HG03571 (cell line): ENCODE results near the gene RBM17.
"Not testable (repeated sequence)": the region's sequence is repeated elsewhere in the genome, so short reads cannot be mapped to it uniquely, and the experiment has no call there.

ENCODE experiments used
- ATAC-seq: cut with Tn5 transposase; IDR thresholded peaks from one replicate; pipeline ENCODE4 v1.9.1; 2021; ENCODE audit not compliant: unreplicated experiment

The RBM17 gene, protein sequence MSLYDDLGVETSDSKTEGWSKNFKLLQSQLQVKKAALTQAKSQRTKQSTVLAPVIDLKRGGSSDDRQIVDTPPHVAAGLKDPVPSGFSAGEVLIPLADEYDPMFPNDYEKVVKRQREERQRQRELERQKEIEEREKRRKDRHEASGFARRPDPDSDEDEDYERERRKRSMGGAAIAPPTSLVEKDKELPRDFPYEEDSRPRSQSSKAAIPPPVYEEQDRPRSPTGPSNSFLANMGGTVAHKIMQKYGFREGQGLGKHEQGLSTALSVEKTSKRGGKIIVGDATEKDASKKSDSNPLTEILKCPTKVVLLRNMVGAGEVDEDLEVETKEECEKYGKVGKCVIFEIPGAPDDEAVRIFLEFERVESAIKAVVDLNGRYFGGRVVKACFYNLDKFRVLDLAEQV

DNA sequence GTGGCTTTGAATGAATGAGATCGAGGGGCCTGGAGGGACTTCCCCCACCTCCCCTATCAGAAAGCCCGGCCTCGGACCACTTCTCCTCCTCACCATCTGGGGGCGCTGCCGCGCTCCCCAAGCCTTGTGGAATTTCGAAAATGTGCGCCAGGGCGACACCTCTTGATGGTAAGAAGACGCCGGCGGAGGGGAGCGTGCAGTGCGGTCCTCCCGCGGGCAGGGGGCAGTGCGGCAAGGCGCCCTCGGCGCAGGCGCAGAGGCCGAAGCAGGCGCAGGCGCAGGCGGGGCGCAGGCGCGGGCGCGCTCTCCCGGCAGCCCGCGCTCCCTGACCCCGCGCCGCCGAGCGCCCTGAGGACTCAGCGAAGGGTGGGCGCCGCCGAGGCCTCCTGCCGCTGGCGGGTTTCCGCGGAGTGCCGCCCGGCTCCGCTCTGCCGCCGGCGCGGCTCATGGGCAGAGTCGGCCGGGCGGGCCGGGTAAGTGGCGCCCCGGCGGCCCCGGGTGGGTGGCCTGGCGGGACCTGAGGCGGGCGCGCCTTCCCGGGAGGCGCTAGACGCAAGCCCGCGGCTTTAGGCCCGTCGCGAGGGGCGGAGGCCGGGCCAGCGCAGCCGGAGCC is at the start of gene RBM17:
RBM17 (plus strand) TSS at position 314 of the 613 bp plus-strand sequence. CDS start 8,032 bp downstream, outside the sequence.
- peak; percentile 85 for ATAC-seq

DNA sequence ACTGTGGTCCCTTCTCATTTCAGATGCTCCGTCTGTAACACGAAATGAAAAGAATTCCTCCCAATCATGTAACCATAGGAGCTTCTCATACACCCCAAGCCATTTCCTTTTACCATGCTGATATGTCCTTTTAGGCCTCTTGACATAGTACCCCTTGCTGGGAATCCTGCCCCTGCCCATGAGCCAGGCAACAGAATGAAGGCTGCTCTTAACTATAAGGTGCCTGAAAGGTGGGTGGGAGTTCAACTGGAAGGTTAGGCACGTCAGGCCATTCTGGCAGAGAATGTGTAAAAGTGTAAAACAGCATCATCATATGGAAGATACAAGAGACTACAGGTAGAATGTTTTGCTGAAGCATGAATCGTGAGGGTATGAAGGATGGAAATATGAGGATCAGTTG is 49.1 kb upstream of the RBM17 start:
- ATAC-seq, result no peak

DNA sequence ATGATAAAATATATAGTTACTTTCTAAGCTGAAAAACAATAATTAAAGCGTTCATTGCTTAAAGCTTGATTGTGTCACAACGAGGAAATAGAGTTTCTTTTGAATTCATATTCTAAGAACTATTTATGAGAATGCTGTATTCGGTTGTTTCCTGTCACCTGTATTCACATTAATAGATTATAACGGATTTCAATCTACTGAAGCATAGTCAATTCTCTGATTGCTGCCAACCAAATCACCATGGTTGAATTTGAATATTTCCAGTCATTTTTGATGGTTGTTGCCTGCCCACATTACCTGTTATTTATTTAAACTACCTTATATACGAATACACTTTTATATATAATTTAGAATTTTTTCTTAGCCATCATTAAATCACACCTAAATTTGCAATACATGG is 48.6 kb upstream of the RBM17 start:
- no peak for ATAC-seq

DNA sequence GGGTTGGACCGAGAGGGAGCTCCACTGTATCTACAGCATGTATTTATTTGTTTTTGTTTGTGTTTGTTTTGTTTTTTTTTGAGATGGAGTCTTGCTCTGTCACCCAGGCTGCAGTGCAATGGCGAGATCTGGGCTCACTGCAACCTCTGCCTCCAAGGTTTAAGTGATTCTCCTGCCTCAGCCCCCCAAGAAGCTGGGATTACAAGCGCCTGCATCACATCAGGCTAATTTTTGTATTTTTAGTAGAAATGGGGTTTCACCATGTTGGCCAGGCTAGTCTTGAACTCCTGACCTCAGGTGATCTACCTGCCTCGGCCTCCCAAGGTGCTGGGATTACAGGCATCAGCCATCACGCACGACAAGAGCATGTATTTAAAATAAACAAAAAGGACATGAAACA is 45.5 kb upstream of the RBM17 start:
- ATAC-seq, result not testable (repeated sequence)

DNA sequence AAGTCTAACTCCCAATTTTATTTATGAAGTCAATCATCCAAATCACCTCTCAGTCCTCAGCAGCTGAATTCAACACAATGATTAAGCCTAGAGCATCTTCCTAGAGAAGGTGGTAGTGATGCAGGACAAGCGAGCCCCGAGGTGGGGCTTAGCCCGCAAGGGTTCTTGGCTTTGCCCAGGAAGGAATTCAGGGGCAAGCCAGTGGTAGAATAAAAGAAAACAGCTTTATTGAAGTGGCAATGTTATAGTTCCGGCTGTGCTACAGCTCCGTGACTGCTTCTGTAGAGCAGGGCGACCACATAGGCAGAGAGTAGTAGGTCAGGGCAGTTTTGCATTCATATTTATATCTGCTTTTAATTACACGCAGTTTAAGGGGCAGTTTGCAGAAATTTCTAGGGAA is 44.8 kb upstream of the RBM17 start:
- no peak for ATAC-seq

DNA sequence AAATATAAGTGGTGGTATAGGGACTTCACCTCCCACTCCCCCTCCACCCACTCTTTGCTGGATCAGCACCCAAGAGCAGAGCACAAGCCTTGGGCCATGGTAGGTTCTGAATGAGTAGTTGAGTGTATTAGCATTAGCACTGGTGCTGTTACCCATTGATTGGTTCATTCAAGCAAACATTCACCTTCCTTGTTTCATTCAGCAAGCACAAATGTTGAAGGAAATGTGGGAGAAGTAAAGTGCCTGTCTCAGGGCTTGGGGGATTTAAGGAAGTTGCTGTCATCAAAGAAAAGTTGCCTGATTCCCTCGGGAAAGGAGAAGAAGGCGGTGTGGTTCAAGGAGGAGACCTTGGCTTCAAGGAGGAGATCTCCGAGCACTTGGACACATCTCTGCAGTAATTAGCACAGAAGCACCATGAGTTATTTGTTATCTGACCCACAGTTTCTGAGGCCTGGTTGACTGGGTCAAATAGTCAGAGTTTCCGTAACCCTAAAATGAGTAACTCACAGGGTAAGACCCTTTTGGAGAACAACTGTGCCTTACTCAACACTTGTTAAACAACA is 44.0 kb upstream of the RBM17 start:
- no peak for ATAC-seq

DNA sequence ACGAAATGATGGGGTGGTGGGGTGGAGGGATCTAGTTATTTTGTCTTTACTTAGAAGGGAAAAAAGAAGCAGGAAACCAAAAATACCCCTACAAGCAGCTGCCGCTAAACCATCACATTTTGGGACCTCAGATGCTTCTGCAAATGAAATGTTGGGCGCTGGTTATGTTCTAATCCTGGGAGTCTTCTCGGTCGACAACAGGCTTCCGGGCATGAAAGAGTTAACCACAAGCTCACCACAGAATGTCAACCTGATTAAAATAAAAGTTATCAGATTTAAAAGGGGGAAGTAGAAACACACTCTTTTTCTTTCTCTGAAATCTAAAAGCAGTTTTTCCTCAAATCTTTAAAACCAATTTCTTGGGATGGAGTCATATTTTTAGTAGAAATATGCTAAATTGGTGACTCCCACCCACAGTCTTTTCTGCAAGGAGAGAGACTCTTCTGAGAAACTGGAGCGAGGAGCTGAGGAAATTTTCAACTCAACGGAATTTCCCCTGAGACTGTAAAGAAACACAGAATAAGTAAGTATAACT is 43.5 kb upstream of the RBM17 start:
- ATAC-seq, result no peak

DNA sequence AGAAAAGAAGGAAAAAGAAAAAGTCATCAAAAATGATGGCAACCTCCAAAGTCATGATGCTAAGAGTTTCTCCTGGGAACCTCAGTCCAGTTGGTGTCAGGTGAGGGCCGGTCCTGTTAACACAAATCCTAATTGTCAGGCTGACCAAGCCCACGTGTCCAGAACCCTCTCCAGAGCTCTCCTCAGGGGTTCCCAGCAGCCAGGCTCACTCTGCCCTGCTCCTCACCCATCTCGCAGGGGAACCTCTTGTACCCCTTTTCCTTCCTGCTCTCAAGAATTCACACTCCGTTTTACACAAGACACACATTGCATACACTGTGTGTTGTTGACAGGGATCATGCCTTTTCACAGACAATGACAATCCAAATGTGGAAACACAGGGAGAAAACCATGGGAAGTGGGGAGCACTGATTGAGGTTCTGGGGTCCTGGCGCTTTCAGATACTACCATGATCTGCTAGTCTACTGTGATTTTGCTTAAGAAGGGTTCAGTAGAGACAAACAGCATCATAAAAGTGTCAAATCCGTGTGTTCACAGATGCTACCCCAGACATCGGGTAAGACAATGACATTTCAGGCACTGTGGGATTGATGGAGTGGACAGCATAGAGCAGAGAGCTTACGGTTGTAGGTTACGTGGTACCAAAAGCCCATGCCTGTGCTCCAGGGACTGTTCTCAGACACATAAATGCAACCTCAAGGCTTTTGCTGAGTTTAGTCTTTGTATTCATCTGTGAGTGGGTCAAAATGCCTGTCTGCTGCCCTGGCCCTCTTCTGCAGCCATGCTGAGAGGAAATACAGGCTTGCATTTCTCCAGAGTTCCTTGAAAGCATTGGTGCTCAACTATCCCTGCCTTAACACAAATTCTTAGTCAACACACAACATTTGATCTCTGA is 42.7 kb upstream of the RBM17 start:
- no peak for ATAC-seq

DNA sequence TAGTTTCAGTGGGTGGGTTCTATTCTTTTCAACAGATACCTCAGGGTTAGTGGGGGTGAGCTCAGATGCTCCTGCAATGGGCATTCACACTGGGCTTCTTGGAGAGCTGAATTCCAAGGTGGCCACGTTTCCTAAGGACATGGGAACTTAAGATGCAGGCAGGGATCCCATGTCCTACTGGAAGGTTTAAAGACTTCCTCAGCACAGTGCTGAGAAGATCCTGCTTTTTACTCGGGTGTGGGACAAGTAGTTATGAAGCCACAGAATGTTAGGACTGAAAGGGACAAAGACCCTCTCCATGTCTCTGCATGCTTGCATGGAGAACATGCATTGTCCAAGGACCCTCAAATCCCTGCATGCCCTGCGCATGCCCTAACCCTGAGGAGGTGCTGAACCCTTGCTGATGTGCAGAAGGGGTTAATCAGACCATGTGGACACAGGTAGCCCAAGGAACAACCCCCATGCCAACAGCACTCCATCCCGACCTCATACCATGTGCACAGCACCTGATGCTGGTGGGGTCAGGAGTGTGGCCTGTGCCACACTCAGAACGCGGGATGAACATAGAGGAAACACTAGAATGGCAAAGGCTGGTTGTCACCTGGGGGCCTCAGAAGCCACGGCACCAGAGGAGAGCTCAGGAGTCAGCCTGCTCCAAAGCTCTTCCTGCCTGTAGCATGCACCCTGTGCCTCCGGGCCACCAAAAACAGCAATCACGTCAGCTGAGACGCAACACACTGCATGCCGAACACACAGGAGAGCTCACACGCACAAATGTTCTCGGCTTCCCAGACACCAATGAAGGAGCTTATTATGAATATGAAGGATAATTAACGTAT is 41.8 kb upstream of the RBM17 start:
- no peak for ATAC-seq

DNA sequence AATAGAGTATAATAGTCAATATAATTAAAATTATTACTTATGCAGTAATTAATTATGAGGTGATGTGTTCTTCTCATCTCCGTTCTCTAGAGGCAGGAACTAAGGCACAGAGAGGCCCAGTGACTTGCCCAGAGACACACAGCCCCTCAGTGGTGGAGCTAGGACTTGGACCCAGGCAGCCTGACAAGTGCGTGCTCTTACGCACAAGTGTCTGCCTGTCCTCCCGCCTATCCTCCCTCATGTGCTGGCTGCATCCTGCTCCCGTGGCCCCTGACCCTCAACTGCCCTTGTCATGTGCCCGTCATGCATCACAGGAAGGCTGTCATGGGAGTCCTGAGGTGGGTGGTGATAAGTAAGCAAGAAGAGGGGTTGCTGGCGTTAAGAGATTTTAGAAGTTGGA is 41.0 kb upstream of the RBM17 start:
- ATAC-seq, result no peak

DNA sequence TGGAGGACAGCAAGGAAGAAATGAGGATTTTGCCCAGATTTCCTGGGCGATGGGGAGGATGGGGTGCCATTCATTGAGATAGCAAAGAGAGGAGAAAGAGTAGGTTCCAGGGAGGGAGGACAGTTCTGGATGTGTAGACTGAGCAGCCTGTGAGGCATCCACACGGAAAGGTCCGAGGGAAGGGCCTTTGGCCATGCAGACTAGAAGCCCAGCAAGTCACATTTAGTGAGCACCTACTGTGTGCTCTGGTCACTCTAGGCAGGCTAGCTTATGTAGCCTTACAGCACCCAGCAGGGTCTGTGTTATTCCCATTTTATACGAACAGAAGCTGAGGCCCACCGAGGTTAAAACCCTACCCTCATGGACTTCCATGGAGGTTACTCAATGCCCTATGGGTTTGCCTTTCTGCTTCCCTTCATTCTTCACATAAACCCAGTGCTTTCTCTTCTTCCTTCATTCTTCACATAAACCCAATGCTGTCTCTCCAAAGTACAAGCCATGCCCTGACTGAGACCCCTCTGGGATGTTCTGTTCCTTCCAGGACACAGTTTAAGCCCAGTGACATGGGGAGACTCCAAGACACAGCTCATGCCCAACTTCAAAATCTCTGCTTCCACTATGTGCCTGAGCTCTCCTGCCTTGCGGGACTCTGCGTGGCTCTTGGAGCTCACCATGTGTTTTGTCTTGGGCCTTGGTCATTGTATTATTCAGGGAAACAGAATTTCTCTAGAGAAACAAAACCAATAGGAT is 40.4 kb upstream of the RBM17 start:
- no peak for ATAC-seq

DNA sequence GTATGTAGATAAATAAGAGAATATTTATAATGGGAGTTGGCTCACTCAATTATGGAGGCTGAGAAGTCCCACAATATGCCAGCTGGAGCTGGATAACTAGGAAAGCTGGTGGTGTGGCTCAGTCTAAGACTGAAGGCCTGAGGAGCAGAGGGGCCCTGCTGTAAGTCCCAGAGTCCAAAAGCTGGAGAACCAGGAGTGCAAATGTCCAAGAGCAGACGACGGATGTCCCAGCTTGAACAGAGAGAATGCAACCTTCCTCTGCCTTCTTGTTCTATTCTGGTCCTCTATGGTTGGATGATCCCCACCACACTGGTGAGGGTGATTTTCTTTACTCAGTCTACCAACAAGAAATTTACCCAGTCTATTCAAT is 39.8 kb upstream of the RBM17 start:
- no peak for ATAC-seq

DNA sequence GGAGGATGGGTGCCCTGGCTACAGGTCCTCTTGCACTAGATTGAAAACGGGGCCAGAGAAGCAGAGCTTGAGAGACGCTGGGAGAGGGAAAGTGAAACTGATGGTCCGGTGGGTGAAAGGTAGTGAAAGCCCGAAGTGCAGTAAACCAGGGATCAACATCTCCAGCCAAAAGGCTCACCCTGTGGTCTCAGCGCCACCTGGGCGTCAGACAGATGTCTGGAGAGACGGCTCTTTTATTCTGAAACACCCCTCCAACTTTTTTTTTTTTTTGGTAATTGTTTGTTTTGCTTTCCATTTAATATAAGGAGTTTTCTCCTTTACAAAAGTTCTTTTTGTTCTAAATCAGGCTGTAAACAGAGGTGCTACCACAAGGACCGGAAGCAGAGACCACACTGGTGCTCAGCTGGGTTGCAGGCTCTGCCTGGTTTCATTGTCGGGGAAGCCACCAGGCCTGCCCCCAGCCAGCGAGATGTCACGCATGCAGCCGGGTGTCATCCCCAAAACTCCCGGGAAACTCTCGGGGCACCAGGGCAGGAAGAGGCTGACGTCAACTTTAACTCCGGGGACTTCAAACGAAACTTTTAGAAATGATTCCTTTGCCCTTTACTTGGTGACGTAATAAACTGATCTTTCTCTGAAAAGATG is 37.9 kb upstream of the RBM17 start:
- peak; percentile 71 for ATAC-seq

DNA sequence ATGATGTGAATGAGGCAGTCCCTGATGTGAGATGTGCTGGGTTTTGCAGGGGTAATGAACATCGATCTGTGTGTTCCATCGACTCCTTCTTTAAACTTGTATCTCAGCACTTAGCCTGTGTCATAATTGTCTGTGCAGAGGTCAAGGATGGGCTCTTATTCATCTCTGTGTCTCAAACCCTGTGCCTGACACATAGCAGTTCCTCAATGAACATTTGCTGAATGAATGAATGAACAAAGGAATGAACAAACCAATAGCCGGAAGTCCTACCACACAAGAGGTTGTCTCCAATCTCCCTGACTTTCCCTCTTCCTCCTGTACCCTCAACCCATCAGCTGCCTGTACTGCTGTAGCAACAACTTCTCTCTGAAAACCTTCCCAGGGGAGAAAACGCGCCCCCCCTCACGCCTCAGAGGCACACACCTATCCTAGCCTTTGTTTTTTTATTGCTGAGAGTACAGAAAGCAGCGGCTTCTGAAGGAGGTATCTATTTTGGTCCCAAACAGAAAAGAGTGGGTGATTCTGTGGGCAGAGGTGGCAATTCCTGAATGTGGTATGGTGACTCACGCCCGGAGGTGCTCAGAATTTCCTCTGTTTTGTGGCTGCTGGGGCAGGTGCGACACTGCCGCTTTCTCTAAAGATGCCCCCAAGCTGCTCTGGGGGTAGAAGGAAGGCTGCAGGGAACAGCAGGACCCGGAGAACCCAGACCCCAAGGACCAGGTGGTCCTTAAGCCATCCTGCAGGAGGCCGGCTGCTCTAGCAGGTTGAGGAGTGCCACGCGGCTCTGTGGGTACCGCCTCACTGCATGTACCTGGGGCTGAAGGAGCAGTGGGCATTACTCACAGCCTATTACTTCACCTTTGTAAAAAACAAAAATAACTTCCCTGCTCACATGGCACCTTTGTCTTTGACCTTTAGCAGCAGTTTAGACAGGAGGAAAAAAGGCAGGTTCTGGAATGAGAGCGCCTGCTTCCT is 36.3 kb upstream of the RBM17 start:
- no peak for ATAC-seq

DNA sequence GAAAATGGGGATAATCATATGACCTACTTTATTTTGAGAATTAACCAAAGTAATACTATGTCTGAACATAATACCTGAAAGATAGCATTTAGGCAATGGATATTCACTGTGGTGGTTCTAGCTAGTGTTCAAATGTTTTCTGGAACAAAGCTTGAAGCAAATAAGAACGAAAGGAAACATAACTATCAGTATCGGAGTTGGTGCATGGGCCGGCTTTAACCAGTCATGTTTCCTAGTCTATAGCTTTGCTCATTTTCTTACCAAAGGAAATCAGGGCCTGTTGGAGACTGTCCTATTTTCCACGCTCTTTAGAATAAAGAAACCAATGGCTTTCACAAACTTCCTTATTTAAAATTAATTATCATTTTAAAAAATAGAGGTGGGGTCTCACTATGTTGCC is 35.5 kb upstream of the RBM17 start:
- ATAC-seq, result no peak

DNA sequence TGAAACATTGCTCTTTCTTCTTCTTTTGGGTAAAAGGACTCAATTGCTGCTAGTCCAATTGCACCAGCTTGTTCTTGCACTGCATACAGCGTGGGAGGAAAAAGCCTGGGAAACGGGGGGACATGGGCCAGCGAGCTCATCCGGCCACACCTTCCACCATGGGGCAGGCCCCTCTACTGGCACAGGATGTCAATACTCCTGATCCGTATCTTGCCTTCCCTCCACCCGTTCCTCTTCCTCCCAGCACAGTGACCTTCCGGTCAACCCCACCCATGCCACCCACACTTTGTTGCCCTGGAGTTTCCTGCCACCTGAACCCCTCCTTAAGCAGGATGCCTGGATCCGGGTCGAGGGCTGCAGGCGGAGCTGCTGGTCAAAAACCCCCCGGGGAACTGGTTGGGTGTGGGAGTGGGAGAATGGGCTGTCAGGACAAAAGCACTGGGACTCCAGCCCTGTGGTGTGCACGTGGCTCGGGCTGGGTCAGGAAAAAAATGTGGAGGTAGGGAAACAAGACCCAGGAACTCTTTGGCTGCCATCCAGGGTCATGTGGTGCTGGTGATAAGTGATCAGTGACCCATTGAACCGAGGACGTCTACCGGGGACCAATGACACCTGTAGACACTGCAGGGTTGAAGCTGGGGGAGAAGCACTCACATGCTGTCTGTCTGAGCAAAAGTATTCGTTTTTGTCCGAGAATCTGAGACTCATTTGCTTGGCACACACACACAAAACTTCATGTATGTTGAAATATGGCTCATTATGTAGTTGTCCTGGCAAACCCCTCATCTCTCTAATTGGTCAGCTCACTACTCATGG is 34.8 kb upstream of the RBM17 start:
- ATAC-seq, result no peak

DNA sequence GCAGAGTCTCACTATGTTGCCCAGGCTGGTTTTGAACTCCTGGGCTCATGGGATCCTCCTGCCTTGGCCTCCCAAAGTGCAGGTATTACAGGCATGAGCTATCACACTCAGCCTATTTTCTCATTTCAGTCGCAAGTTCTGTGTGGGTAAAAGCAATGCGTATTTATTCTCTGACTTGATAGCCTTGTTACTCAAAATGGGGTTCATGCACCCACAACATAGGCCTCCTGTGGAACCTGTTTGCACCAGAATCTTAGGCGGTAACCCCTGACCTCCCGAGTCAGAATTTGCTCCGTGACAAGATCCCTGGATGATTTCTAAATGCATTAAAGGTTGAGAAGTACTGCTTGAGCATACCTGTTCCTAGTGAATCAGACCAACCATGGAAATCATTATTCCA is 34.0 kb upstream of the RBM17 start:
- ATAC-seq, result no peak
